ENCODE measurements around the gene HDDC3. TPM values are rescaled to one million over a fixed set of nuclear protein-coding genes. Genes with fewer than 3 reads are reported as not detected.

HDDC3 gene
- total RNA-seq, 4 donors from 2014 or later, result 5.1 to 7.9 (median 6.0) TPM

DNA sequence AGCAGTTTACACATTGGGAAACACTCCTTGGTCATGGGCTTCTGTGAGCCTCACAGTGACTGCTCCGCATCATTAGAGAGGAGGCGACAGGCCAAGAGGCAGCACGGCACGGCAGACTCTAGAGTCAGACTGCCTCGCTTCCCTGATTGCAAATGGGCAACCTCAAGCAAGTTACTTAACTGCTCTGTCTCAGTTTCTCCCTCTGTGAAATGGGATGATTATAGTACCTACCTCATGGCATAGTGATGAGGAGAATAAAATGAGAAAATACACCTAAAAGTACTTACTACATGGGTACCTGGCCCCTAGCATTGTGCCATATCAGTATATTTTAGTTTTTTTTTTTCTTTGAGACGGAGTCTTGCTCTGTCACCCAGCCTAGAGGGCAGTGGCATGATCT lies 18.3 kb upstream of the HDDC3 start:
- Histone ChIP-seq H3K9me3 (no peaks in the 10 kb centered on the region), H3K27me3 (no peaks in the 10 kb centered on the region), H3K4me3 (no peak overlapping the region), H3K4me1 (peaks cover 7 to 12% (median 11%) of the 10 kb centered on the region in 4 donors), H3K27ac (replicated peaks in 1 of 4) (no peak overlapping the region), H3K36me3 (peaks cover 71 to 84% (median 84%) of the 10 kb centered on the region in 4 donors)
- TF ChIP-seq, protein P1, sequence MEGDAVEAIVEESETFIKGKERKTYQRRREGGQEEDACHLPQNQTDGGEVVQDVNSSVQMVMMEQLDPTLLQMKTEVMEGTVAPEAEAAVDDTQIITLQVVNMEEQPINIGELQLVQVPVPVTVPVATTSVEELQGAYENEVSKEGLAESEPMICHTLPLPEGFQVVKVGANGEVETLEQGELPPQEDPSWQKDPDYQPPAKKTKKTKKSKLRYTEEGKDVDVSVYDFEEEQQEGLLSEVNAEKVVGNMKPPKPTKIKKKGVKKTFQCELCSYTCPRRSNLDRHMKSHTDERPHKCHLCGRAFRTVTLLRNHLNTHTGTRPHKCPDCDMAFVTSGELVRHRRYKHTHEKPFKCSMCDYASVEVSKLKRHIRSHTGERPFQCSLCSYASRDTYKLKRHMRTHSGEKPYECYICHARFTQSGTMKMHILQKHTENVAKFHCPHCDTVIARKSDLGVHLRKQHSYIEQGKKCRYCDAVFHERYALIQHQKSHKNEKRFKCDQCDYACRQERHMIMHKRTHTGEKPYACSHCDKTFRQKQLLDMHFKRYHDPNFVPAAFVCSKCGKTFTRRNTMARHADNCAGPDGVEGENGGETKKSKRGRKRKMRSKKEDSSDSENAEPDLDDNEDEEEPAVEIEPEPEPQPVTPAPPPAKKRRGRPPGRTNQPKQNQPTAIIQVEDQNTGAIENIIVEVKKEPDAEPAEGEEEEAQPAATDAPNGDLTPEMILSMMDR (IDR thresholded peaks at IDR 0.05), result no peak
- TF ChIP-seq POLR2A (IDR thresholded peaks at IDR 0.05; ENCODE audit: low read depth), result no peak
- TF ChIP-seq POLR2AphosphoS5 (IDR thresholded peaks at IDR 0.05), result no peak
- TF ChIP-seq EP300 (IDR thresholded peaks at IDR 0.05), result no peak
- no peak for DNase-seq (ENCODE audit: extremely low spot score)
- 95% methylated on average over 6 of the region's 6 CpGs for WGBS
- intact Hi-C loops (cut with DNase I), result loop anchor here (10.0 kb wide), 1 partner anchor 74 kb away; the partner anchor contains the start of gene VPS33B

DNA sequence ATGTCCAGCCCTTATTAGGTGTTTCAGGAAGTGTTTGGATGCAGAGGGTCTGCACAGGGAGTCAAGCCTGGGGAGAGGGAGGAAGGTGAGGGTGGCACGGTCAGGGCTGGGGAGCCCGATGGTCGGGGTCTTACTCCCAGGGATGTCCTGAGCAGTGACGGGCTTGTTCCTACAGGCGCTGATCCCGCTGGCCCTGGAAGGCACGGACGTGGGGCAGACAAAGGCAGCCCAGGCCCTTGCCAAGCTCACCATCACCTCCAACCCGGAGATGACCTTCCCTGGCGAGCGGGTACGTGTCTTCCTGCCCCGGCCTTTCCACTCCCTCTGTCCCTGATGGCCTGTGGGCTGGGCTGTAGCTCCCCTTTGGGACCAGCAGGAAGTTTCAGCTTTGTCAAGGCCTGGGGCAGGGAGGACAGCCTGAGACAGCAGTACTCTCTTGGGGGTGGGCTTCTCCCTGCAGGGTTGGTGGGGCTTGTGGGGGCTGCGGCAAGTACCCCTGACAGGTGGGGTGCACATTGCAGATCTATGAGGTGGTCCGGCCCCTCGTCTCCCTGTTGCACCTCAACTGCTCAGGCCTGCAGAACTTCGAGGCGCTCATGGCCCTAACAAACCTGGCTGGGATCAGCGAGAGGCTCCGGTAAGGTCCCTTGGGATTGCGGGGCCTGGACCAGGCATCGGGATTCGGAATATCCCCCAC lies 17.8 kb upstream of the HDDC3 start:
- intact Hi-C loops (cut with DNase I), result loop anchor here (10.0 kb wide), 1 partner anchor 75 kb away; the partner anchor contains the start of gene VPS33B
- peaks cover 76 to 89% (median 89%) of the 10 kb centered on the region in 4 donors for H3K36me3 ChIP-seq

DNA sequence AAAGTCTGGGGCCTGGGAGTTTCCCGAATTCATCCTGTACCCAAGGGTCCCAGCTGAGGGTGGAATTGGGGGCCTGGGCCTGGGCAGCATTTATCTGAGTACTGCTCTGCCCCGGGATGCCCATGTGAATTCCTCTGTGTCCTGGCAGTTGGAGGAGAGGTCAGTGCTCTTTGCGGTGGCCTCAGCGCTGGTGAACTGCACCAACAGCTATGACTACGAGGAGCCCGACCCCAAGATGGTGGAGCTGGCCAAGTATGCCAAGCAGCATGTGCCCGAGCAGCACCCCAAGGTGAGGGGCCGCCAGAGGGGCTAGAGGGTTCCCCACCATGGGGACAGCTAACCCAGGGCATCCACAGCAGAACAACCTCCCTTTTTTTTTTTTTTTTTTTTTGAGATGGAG lies 16.2 kb upstream of the HDDC3 start:
- Histone ChIP-seq H3K4me1 (no peaks in the 10 kb centered on the region), H3K27me3 (no peaks in the 10 kb centered on the region), H3K9me3 (no peaks in the 10 kb centered on the region), H3K4me3 (no peak overlapping the region), H3K27ac (replicated peaks in 1 of 4) (no peak overlapping the region), H3K36me3 (peaks cover 89 to 100% (median 100%) of the 10 kb centered on the region in 4 donors)
- 100% methylated on average over 2 of the region's 8 CpGs for WGBS
- TF ChIP-seq, protein P1 (IDR thresholded peaks at IDR 0.05), result no peak
- no peak for TF ChIP-seq POLR2AphosphoS5 (IDR thresholded peaks at IDR 0.05)
- no peak for TF ChIP-seq EP300 (IDR thresholded peaks at IDR 0.05)
- no peak for TF ChIP-seq POLR2A (IDR thresholded peaks at IDR 0.05; ENCODE audit: low read depth)
- intact Hi-C loops (cut with DNase I), result no loop called here
- DNase-seq (ENCODE audit: extremely low spot score), result no peak

More for the DNA sequence above, 17.8 kb upstream of the HDDC3 start:
- H3K4me3 ChIP-seq, result no peak overlapping the region
- WGBS, result 91% methylated on average over 22 of the region's 23 CpGs
- no peak overlapping the region for H3K27ac ChIP-seq (replicated peaks in 1 of 4)
- DNase-seq (ENCODE audit: extremely low spot score), result no peak
- H3K4me1 ChIP-seq, result peaks cover 3 to 7% (median 6%) of the 10 kb centered on the region in 4 donors
- no peaks in the 10 kb centered on the region for H3K9me3 ChIP-seq
- H3K27me3 ChIP-seq, result no peaks in the 10 kb centered on the region
- TF ChIP-seq POLR2AphosphoS5 (IDR thresholded peaks at IDR 0.05), result no peak
- TF ChIP-seq, protein P1 (IDR thresholded peaks at IDR 0.05), result no peak
- no peak for TF ChIP-seq POLR2A (IDR thresholded peaks at IDR 0.05; ENCODE audit: low read depth)
- TF ChIP-seq EP300 (IDR thresholded peaks at IDR 0.05), result no peak

DNA sequence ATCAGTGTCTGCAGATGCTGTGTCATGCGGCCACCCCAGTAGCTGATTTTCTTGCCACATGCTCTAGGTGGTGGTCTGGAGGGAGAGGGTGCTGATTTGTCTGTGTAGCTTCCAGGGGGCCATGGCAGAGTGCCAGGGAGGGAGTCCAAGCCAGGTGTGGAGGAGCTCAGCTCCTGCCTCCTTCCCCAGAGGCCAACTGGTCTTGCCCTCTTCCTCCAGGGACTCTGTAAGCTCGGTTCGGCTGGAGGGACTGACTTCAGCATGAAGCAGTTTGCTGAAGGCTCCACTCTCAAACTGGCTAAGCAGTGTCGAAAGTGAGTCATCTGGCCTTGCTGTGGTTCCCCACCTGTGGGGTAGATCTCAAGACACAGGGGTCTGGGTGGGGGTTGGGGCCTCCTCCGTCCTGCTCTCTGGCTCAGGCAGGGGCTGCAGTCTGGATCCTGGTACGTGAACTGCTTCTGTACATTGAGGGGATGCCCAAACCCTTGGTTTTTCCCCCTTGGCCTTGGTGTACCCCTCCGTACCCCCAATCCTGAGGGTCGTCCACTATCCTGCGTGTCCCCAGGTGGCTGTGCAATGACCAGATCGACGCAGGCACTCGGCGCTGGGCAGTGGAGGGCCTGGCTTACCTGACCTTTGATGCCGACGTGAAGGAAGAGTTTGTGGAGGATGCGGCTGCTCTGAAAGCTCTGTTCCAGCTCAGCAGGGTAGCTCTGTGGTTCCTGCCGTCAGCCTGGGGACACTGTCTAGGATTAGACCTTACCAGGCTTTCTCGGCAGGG lies 15.4 kb upstream of the HDDC3 start:
- 92% methylated on average over 11 of the region's 18 CpGs for WGBS
- intact Hi-C loops (cut with DNase I), result no loop called here
- H3K4me3 ChIP-seq, result no peak overlapping the region
- DNase-seq (ENCODE audit: extremely low spot score), result no peak
- peaks cover 92 to 100% (median 100%) of the 10 kb centered on the region in 4 donors for H3K36me3 ChIP-seq
- TF ChIP-seq POLR2AphosphoS5 (IDR thresholded peaks at IDR 0.05), result no peak
- TF ChIP-seq, protein P1 (IDR thresholded peaks at IDR 0.05), result no peak
- no peak for TF ChIP-seq POLR2A (IDR thresholded peaks at IDR 0.05; ENCODE audit: low read depth)
- TF ChIP-seq EP300 (IDR thresholded peaks at IDR 0.05), result no peak
- H3K4me1 ChIP-seq, result no peaks in the 10 kb centered on the region
- no peaks in the 10 kb centered on the region for H3K9me3 ChIP-seq
- no peak overlapping the region for H3K27ac ChIP-seq (replicated peaks in 1 of 4)
- H3K27me3 ChIP-seq, result no peaks in the 10 kb centered on the region

Data from esophagus muscularis mucosa (tissue), 4 donors.